Measurements from ENCODE around the gene HERC6.
"Not testable (repeated sequence)": the region's sequence is repeated elsewhere in the genome, so short reads cannot be mapped to it uniquely, and the experiment has no call there.

Gene HERC6

DNA sequence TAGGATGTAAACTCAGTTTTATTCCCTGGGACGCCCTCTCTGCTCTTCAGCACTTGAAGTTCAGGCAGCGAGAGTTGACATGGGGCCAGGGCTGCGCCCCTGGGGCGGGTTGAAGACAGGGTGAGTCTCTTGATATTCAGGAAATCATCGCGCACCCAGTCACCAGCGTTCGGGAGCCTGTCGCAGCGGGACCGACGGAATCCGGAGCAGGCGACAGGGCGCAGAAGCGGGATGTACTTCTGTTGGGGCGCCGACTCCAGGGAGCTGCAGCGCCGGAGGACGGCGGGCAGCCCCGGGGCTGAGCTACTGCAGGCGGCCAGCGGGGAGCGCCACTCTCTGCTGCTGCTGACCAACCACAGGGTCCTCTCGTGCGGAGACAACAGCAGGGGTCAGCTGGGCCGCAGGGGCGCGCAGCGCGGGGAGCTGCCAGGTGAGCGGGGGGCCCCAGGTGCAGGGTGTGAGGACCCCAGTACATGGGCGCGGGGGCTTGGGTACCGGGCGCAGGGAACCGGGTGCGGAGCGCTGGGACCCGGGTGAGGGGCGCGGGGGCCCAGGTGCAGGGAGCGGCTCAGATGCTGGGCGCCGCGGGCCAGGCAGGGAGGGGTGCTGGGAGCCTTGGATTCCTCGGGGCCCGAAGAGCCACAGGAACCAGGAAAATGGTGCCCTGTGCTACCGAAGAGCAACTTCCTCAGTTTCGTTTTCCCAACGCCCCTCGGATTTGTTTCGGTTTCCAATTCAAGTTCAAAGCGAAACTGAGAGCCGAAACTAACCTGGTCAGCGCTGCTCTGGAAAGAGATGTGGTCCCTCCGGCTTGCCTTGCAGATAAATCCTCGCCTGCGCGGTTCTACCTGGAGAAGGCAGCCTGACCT is at the start of gene HERC6:
HERC6 (plus strand) TSS at position 162 of the 869 bp plus-strand sequence; CDS start at position 232, 70 bp downstream.
- TF ChIP-seq, protein P1, sequence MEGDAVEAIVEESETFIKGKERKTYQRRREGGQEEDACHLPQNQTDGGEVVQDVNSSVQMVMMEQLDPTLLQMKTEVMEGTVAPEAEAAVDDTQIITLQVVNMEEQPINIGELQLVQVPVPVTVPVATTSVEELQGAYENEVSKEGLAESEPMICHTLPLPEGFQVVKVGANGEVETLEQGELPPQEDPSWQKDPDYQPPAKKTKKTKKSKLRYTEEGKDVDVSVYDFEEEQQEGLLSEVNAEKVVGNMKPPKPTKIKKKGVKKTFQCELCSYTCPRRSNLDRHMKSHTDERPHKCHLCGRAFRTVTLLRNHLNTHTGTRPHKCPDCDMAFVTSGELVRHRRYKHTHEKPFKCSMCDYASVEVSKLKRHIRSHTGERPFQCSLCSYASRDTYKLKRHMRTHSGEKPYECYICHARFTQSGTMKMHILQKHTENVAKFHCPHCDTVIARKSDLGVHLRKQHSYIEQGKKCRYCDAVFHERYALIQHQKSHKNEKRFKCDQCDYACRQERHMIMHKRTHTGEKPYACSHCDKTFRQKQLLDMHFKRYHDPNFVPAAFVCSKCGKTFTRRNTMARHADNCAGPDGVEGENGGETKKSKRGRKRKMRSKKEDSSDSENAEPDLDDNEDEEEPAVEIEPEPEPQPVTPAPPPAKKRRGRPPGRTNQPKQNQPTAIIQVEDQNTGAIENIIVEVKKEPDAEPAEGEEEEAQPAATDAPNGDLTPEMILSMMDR (IDR thresholded peaks at IDR 0.05; ENCODE audit: poor library complexity, severe bottlenecking), result peak; percentile 74
- Histone ChIP-seq H3K4me1 (ENCODE audit: insufficient read depth, poor library complexity, severe bottlenecking) (no peaks in the 10 kb centered on the region), H3K9me3 (ENCODE audit: severe bottlenecking) (no peaks in the 10 kb centered on the region), H3K27me3 (ENCODE audit: insufficient read depth, poor library complexity, severe bottlenecking) (no peaks in the 10 kb centered on the region), H3K4me3 (ENCODE audit: severe bottlenecking) (peak within 1 kb of the TSS; percentile 90), H3K36me3 (ENCODE audit: low read depth) (no peaks in the 10 kb centered on the region), H3K27ac (ENCODE audit: poor library complexity, severe bottlenecking) (peak within 1 kb of the TSS; percentile 69)
- ATAC-seq (ENCODE audit: low read depth) (peak; percentile 85), DNase-seq (ENCODE audit: low spot score) (peak; percentile 81)

DNA sequence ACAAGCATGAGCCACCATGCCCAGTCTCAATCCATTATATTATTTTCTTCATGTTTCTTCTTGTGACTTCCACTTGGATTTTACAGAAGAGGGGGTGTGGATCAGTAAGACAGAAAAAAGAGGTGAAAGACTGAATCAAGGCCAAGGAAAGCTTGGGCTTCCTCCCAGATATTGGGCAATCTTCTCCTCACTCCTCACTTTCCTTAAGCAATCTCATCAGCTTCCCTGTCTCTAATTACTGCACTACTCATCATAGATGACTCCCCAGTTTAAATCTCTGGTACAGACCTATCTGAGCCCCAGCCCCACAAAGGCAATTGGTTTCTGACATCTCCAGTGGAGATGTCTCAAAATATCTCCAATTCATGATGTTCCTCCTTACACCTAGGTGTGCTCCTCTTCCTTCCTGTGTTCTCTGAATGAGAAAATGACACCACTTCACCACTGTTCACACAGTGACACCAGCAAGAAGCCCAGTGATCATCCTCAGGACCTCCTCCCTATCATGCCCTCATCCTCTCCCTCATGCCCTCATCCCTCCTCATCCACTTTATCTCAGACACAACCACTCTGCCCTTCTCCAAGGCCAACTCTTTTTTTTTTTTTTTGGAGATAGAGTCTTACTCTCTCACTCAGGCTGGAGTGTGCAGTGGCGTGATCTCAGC is 44.8 kb upstream of the HERC6 start:
- H3K9me3 ChIP-seq (ENCODE audit: severe bottlenecking), result no peaks in the 10 kb centered on the region
- H3K27me3 ChIP-seq (ENCODE audit: insufficient read depth, poor library complexity, severe bottlenecking), result no peaks in the 10 kb centered on the region
- ATAC-seq (ENCODE audit: low read depth) (no peak), DNase-seq (ENCODE audit: low spot score) (no peak)
- TF ChIP-seq, protein P1 (IDR thresholded peaks at IDR 0.05; ENCODE audit: poor library complexity, severe bottlenecking), result no peak
- no peaks in the 10 kb centered on the region for H3K36me3 ChIP-seq (ENCODE audit: low read depth)
- no peaks in the 10 kb centered on the region for H3K4me1 ChIP-seq (ENCODE audit: insufficient read depth, poor library complexity, severe bottlenecking)
- no peak overlapping the region for H3K27ac ChIP-seq (ENCODE audit: poor library complexity, severe bottlenecking)
- no peak overlapping the region for H3K4me3 ChIP-seq (ENCODE audit: severe bottlenecking)

- H3K36me3 ChIP-seq (ENCODE audit: low read depth), result no peaks in the 10 kb centered on the region
- no peak overlapping the region for H3K4me3 ChIP-seq (ENCODE audit: severe bottlenecking)
- no peaks in the 10 kb centered on the region for H3K9me3 ChIP-seq (ENCODE audit: severe bottlenecking)
- no peaks in the 10 kb centered on the region for H3K4me1 ChIP-seq (ENCODE audit: insufficient read depth, poor library complexity, severe bottlenecking)
- no peak for ATAC-seq (ENCODE audit: low read depth)
- H3K27me3 ChIP-seq (ENCODE audit: insufficient read depth, poor library complexity, severe bottlenecking), result no peaks in the 10 kb centered on the region
- DNase-seq (ENCODE audit: low spot score), result no peak
- no peak overlapping the region for H3K27ac ChIP-seq (ENCODE audit: poor library complexity, severe bottlenecking)
- TF ChIP-seq, protein P1 (IDR thresholded peaks at IDR 0.05; ENCODE audit: poor library complexity, severe bottlenecking), result no peak
These were observed 43.5 kb upstream of the HERC6 start for GRCh38 chr4:88335092-88335665.

- H3K4me3 ChIP-seq (ENCODE audit: severe bottlenecking), result no peak overlapping the region
- no peak overlapping the region for H3K27ac ChIP-seq (ENCODE audit: poor library complexity, severe bottlenecking)
- TF ChIP-seq, protein P1 (IDR thresholded peaks at IDR 0.05; ENCODE audit: poor library complexity, severe bottlenecking), result no peak
- H3K36me3 ChIP-seq (ENCODE audit: low read depth), result no peaks in the 10 kb centered on the region
- no peaks in the 10 kb centered on the region for H3K27me3 ChIP-seq (ENCODE audit: insufficient read depth, poor library complexity, severe bottlenecking)
- ATAC-seq (ENCODE audit: low read depth) (peak; percentile 99), DNase-seq (ENCODE audit: low spot score) (no peak)
- H3K9me3 ChIP-seq (ENCODE audit: severe bottlenecking), result no peaks in the 10 kb centered on the region
- H3K4me1 ChIP-seq (ENCODE audit: insufficient read depth, poor library complexity, severe bottlenecking), result peaks cover 10% of the 10 kb centered on the region
These were observed 37.1 kb upstream of the HERC6 start for GRCh38 chr4:88341227-88342192.

- H3K27me3 ChIP-seq (ENCODE audit: insufficient read depth, poor library complexity, severe bottlenecking); H3K9me3 ChIP-seq (ENCODE audit: severe bottlenecking); ATAC-seq (ENCODE audit: low read depth); H3K27ac ChIP-seq (ENCODE audit: poor library complexity, severe bottlenecking); DNase-seq (ENCODE audit: low spot score); H3K4me1 ChIP-seq (ENCODE audit: insufficient read depth, poor library complexity, severe bottlenecking); H3K36me3 ChIP-seq (ENCODE audit: low read depth); H3K4me3 ChIP-seq (ENCODE audit: severe bottlenecking): not testable (repeated sequence)
These were observed 31.8 kb upstream of the HERC6 start for GRCh38 chr4:88346902-88347301.

DNA sequence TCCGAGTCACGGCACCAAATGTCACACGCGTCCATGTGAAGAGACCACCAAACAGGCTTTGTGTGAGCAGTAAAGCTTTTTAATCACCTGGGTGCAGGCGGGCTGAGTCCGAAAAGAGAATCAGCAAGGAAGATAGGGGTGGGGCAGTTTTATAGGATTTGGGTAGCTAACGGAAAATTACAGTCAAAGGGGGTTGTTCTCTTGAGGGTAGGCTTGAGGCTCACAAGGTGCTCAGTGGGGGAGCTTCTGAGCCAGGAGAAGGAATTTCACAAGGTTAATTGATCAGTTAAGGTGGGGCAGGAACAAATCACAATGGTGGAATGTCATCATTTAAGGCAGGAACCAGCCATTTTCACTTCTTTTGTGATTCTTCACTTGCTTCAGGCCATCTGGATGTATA is 29.9 kb upstream of the HERC6 start:
- not testable (repeated sequence) for ATAC-seq (ENCODE audit: low read depth); H3K27ac ChIP-seq (ENCODE audit: poor library complexity, severe bottlenecking); H3K27me3 ChIP-seq (ENCODE audit: insufficient read depth, poor library complexity, severe bottlenecking); H3K9me3 ChIP-seq (ENCODE audit: severe bottlenecking); DNase-seq (ENCODE audit: low spot score); H3K4me1 ChIP-seq (ENCODE audit: insufficient read depth, poor library complexity, severe bottlenecking); H3K36me3 ChIP-seq (ENCODE audit: low read depth); H3K4me3 ChIP-seq (ENCODE audit: severe bottlenecking)
